CD8-positive, alpha-beta memory T cell (primary cell): ENCODE data around the gene OR1C1. TPM values are rescaled to one million over a fixed set of nuclear protein-coding genes. Genes with fewer than 3 reads are reported as not detected.
"Not testable (repeated sequence)": the region's sequence is repeated elsewhere in the genome, so short reads cannot be mapped to it uniquely, and the experiment has no call there.

ENCODE experiments used
- CTCF ChIA-PET: fragments of 350-600 bp; sonication (Branson Sonifier 250); formaldehyde crosslinking; loops from one replicate; lab custom pipeline; 2021; ENCODE audit warnings: antibody characterized with exemption; lab: Charles Lee
- POLR2A ChIA-PET: fragments of 350-600 bp; sonication (Branson Sonifier 250); formaldehyde crosslinking; loops from one replicate; lab custom pipeline; 2021; ENCODE audit warnings: antibody characterized with exemption; lab: Charles Lee
- DNase-seq, 5 donors: peaks; one replicate each; pipeline versions ENCODE4 v3.0.0 to v3.0.0-alpha.2; 2020 to 2022; ENCODE audit warnings: mixed read lengths in 1 of 5
- H3K27ac ChIP-seq: one replicate; pipeline ENCODE4 v1.7.0; 2013; ENCODE audit warnings: low read depth, mild to moderate bottlenecking, low read length, moderate library complexity
- H3K27me3 ChIP-seq: 2 replicates; pipeline ENCODE4 v1.7.0; 2013; ENCODE audit warnings: low read length, mild to moderate bottlenecking; ENCODE audit not compliant: insufficient read depth, poor library complexity, severe bottlenecking
- H3K36me3 ChIP-seq: 2 replicates; pipeline ENCODE4 v1.7.0; 2013; ENCODE audit warnings: mild to moderate bottlenecking, low read length, moderate library complexity; ENCODE audit not compliant: insufficient read depth
- H3K4me1 ChIP-seq: 2 replicates; pipeline ENCODE4 v1.7.0; 2013; ENCODE audit warnings: mild to moderate bottlenecking, low read length, moderate library complexity; ENCODE audit not compliant: insufficient read depth
- H3K4me3 ChIP-seq: 2 replicates; pipeline ENCODE4 v1.7.0; 2013; ENCODE audit warnings: mild to moderate bottlenecking, low read length
- H3K9me3 ChIP-seq: 2 replicates; pipeline ENCODE4 v1.7.0; 2013; ENCODE audit warnings: mild to moderate bottlenecking, low read length
- H3K27ac Mint-ChIP-seq, 8 donors: one replicate each; pipeline ENCODE4 v1.8.0; 2020 to 2021; ENCODE audit warnings: mixed read lengths in 8 of 8, mild to moderate bottlenecking in 6 of 8, inconsistent platforms in 3 of 8, moderate library complexity in 3 of 8
- H3K27me3 Mint-ChIP-seq, 2 donors: one replicate each; pipeline ENCODE4 v1.8.0; 2020 to 2021; ENCODE audit warnings: mixed read lengths in 2 of 2, mild to moderate bottlenecking in 1 of 2, moderate library complexity in 1 of 2
- H3K36me3 Mint-ChIP-seq, 3 donors: one replicate each; pipeline ENCODE4 v1.8.0; 2020 to 2021; ENCODE audit warnings: mixed read lengths in 3 of 3, inconsistent platforms in 1 of 3, mild to moderate bottlenecking in 1 of 3
- H3K4me1 Mint-ChIP-seq, 3 donors: one replicate each; pipeline ENCODE4 v1.8.0; 2020 to 2021; ENCODE audit warnings: mixed read lengths in 3 of 3, inconsistent platforms in 1 of 3, mild to moderate bottlenecking in 1 of 3
- H3K4me3 Mint-ChIP-seq, 7 donors: one replicate each; pipeline ENCODE4 v1.8.0; 2020 to 2021; ENCODE audit warnings: mixed read lengths in 7 of 7, mild to moderate bottlenecking in 6 of 7, moderate library complexity in 4 of 7, inconsistent platforms in 2 of 7
- H3K9me3 Mint-ChIP-seq, 5 donors: one replicate each; pipeline ENCODE4 v1.8.0; 2020 to 2022; ENCODE audit warnings: mixed read lengths in 5 of 5, mild to moderate bottlenecking in 3 of 5, moderate library complexity in 2 of 5, inconsistent platforms in 1 of 5
- polyA plus RNA-seq: library from polyadenylated mRNA; unstranded; fragments of 300-500 nt; fragmentation: Illumina TruSeq; gene quantifications from one replicate; pipeline ENCODE4 v1.2.3, GENCODE V29; 2021
- total RNA-seq, 2 experiments: library from RNA; stranded (reverse); gene quantifications; one replicate each; pipeline ENCODE4 v1.2.3, GENCODE V29; 2021

OR1C1 gene, protein sequence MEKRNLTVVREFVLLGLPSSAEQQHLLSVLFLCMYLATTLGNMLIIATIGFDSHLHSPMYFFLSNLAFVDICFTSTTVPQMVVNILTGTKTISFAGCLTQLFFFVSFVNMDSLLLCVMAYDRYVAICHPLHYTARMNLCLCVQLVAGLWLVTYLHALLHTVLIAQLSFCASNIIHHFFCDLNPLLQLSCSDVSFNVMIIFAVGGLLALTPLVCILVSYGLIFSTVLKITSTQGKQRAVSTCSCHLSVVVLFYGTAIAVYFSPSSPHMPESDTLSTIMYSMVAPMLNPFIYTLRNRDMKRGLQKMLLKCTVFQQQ
- total RNA-seq (not detected), polyA plus RNA-seq (not detected)

GRCh38 chr1:247760456-247760855 lies at the start of gene OR1C1:
Gene OR1C1 (minus strand): TSS chr1:247760556. CDS start chr1:247758406, 2,150 bp downstream.
- CTCF ChIA-PET = no interaction called here
- Histone ChIP-seq H3K27ac (no peak within 1 kb of the TSS), H3K9me3 (no peaks in the 10 kb centered on the region), H3K36me3 (no peaks in the 10 kb centered on the region), H3K27me3 (no peaks in the 10 kb centered on the region), H3K4me3 (no peak within 1 kb of the TSS), H3K4me1 (no peaks in the 10 kb centered on the region)
- DNase-seq = no peak
- Mint-ChIP-seq H3K4me1 (no peaks in the 10 kb centered on the region), H3K27ac (no peak within 1 kb of the TSS), H3K27me3 (peaks cover 0 to 2% of the 10 kb centered on the region in 2 donors), H3K4me3 (no peak within 1 kb of the TSS), H3K36me3 (no peaks in the 10 kb centered on the region), H3K9me3 (no peaks in the 10 kb centered on the region)
- POLR2A ChIA-PET = no interaction called here

GRCh38 chr1:247797518-247797917 lies 37.2 kb upstream of the OR1C1 start:
- POLR2A ChIA-PET = no interaction called here
- H3K4me1 Mint-ChIP-seq = no peaks in the 10 kb centered on the region

GRCh38 chr1:247769603-247770002 lies 9.2 kb upstream of the OR1C1 start:
- ChIA-PET CTCF (no interaction called here), POLR2A (no interaction called here)
- H3K4me1 ChIP-seq = no peaks in the 10 kb centered on the region
- Mint-ChIP-seq H3K4me3 (no peak overlapping the region), H3K27me3 (no peaks in the 10 kb centered on the region), H3K27ac (no peak overlapping the region), H3K36me3 (no peaks in the 10 kb centered on the region), H3K4me1 (no peaks in the 10 kb centered on the region), H3K9me3 (peaks cover 0 to 6% (median 0%) of the 10 kb centered on the region in 5 donors)
- H3K27me3 ChIP-seq = no peaks in the 10 kb centered on the region
- no peak for DNase-seq
- no peak overlapping the region for H3K27ac ChIP-seq
- no peaks in the 10 kb centered on the region for H3K36me3 ChIP-seq
- H3K4me3 ChIP-seq = no peak overlapping the region
- H3K9me3 ChIP-seq = no peaks in the 10 kb centered on the region

More at GRCh38 chr1:247797518-247797917, 37.2 kb upstream of the OR1C1 start:
- DNase-seq = no peak
- Histone ChIP-seq H3K36me3 (no peaks in the 10 kb centered on the region), H3K4me1 (no peaks in the 10 kb centered on the region), H3K27ac (no peak overlapping the region), H3K9me3 (no peaks in the 10 kb centered on the region), H3K4me3 (no peak overlapping the region), H3K27me3 (no peaks in the 10 kb centered on the region)
- Mint-ChIP-seq H3K27ac (no peak overlapping the region), H3K36me3 (no peaks in the 10 kb centered on the region), H3K9me3 (peaks cover 0 to 10% (median 2%) of the 10 kb centered on the region in 5 donors), H3K4me3 (no peak overlapping the region), H3K27me3 (no peaks in the 10 kb centered on the region)
- CTCF ChIA-PET = no interaction called here

DNA sequence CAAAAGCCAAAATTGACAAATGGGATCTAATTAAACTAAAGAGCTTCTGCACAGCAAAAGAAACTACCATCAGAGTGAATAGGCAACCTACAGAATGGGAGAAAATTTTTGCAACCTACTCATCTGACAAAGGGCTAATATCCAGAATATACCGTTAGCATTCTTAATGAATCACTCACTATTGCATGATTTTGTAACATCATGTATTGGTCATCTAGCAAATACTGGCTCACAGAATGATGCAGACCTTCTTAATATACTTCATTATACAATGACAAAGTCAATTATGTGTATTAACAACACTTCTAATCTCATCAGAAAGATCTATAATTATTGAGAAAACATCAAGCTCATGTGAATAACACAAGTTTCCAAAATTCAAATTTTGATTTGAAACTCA lies 6.0 kb downstream of the OR1C1 start:
- H3K27ac Mint-ChIP-seq, H3K36me3 Mint-ChIP-seq, H3K4me3 ChIP-seq, H3K4me1 ChIP-seq, CTCF ChIA-PET, POLR2A ChIA-PET, H3K4me1 Mint-ChIP-seq, H3K36me3 ChIP-seq, H3K4me3 Mint-ChIP-seq, H3K27me3 ChIP-seq, H3K27me3 Mint-ChIP-seq, H3K9me3 ChIP-seq, DNase-seq, H3K27ac ChIP-seq: not testable (repeated sequence)
- H3K9me3 Mint-ChIP-seq = peaks cover 3 to 14% (median 5%) of the 10 kb centered on the region in 5 donors

DNA sequence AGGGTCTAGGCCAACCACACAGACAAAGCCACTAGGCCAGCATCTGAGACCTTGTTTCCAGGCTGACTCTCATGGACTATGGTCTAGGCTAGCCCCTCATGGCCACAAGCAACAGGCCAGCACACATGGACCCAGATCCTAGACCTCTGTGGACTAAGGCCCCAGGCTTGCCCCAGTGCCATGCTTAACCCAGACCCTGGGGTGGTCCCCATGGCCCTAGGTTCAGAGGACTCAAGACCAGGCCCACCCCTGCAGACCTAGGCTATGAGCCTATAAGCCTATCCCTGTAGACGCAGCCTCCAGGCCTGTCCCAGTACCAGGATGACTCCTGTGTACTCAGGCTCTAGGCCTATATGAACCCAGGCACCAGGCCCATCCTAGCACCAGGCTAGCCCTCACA lies 10.5 kb downstream of the OR1C1 start:
- Mint-ChIP-seq H3K27me3 (peaks cover 0 to 1% of the 10 kb centered on the region in 2 donors), H3K36me3 (no peaks in the 10 kb centered on the region), H3K4me3 (no peak overlapping the region), H3K9me3 (peaks cover 4 to 15% (median 9%) of the 10 kb centered on the region in 5 donors), H3K4me1 (no peaks in the 10 kb centered on the region), H3K27ac (no peak overlapping the region)
- Histone ChIP-seq H3K9me3 (no peaks in the 10 kb centered on the region), H3K4me3 (no peak overlapping the region), H3K36me3 (no peaks in the 10 kb centered on the region), H3K27ac (no peak overlapping the region), H3K4me1 (no peaks in the 10 kb centered on the region), H3K27me3 (no peaks in the 10 kb centered on the region)
- POLR2A ChIA-PET = no interaction called here
- no peak for DNase-seq
- CTCF ChIA-PET = no interaction called here

- no peaks in the 10 kb centered on the region for H3K9me3 ChIP-seq
- H3K27me3 ChIP-seq = no peaks in the 10 kb centered on the region
- no peaks in the 10 kb centered on the region for H3K4me1 ChIP-seq
- CTCF ChIA-PET = no interaction called here
- no peaks in the 10 kb centered on the region for H3K4me1 Mint-ChIP-seq
- DNase-seq = no peak
- no peaks in the 10 kb centered on the region for H3K36me3 ChIP-seq
- H3K4me3 Mint-ChIP-seq = no peak within 1 kb of the TSS
- no peak within 1 kb of the TSS for H3K27ac Mint-ChIP-seq
- H3K27ac ChIP-seq = no peak within 1 kb of the TSS
- H3K9me3 Mint-ChIP-seq = peaks cover 4 to 15% (median 12%) of the 10 kb centered on the region in 5 donors
- no peak within 1 kb of the TSS for H3K4me3 ChIP-seq
- H3K36me3 Mint-ChIP-seq = no peaks in the 10 kb centered on the region
- POLR2A ChIA-PET = no interaction called here
- peaks cover 0 to 1% of the 10 kb centered on the region in 2 donors for H3K27me3 Mint-ChIP-seq
Observed at GRCh38 chr1:247748041-247748440, 12.3 kb downstream of the OR1C1 start, which contains the start of gene OR14A2. Gene OR14A2 (minus strand): TSS chr1:247748141.

DNA sequence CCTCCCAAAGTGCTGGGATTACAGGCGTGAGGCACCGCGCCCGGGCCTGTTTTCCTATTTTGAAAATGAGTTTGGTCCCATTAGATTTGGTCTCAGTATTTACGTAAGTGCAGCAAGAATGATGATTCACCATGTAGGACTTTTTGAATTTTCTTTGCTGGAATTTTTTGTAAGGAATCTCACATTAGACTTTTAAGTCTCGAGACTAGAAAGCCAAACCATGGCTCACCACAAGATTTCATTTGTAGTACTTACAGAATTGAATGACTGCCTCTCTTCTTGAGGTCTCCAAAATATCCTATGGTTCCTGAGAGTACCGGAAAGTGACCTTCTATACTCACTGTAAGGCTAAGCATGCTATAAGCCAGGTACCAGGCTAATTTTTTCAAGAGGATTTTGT lies 12.7 kb downstream of the OR1C1 start:
- ChIA-PET CTCF (no interaction called here), POLR2A (no interaction called here)
- no peaks in the 10 kb centered on the region for H3K27me3 ChIP-seq
- Mint-ChIP-seq H3K9me3 (peaks cover 4 to 15% (median 12%) of the 10 kb centered on the region in 5 donors), H3K36me3 (no peaks in the 10 kb centered on the region), H3K4me1 (no peaks in the 10 kb centered on the region), H3K4me3 (no peak overlapping the region), H3K27me3 (peaks cover 0 to 1% of the 10 kb centered on the region in 2 donors), H3K27ac (no peak overlapping the region)
- H3K4me1 ChIP-seq = no peaks in the 10 kb centered on the region
- no peak overlapping the region for H3K4me3 ChIP-seq
- no peak overlapping the region for H3K27ac ChIP-seq
- H3K9me3 ChIP-seq = no peaks in the 10 kb centered on the region
- H3K36me3 ChIP-seq = no peaks in the 10 kb centered on the region
- no peak for DNase-seq

DNA sequence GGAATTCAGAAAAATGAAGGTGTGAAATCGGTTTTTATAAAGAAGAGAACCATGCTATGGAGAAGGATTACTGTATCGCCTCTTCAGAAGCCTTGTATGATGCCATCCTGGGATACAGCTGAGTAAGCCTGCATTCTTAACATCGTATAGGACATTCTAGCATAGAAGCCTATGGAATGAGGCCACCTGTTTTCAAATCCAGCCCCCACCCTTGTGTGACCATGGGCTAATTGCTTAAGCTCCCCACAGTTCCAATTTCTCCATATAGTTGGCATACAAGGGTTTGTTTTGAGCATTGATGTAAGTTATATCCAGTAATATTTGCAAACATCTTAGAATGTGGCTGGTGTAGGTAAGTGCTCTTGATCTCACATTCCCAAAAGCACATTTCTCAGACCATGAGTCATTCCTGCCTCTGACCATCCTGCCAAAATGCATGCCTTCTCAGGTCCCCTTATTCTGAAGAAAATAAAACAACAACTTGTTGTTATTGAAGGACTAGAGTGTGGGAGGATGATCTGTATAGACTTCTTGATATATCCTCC lies 13.9 kb downstream of the OR1C1 start:
- H3K36me3 Mint-ChIP-seq = no peaks in the 10 kb centered on the region
- H3K4me3 Mint-ChIP-seq = no peak overlapping the region
- Histone ChIP-seq H3K27me3 (no peaks in the 10 kb centered on the region), H3K9me3 (no peaks in the 10 kb centered on the region), H3K4me3 (no peak overlapping the region), H3K36me3 (no peaks in the 10 kb centered on the region), H3K27ac (no peak overlapping the region), H3K4me1 (no peaks in the 10 kb centered on the region)
- peaks cover 0 to 1% of the 10 kb centered on the region in 2 donors for H3K27me3 Mint-ChIP-seq
- no peak overlapping the region for H3K27ac Mint-ChIP-seq
- POLR2A ChIA-PET = no interaction called here
- CTCF ChIA-PET = no interaction called here
- no peak for DNase-seq
- H3K9me3 Mint-ChIP-seq = peaks cover 2 to 18% (median 9%) of the 10 kb centered on the region in 5 donors
- no peaks in the 10 kb centered on the region for H3K4me1 Mint-ChIP-seq
